Breast epithelium (tissue), 4 donors: ENCODE results near the gene OR2A2. TPM values are rescaled to one million over a fixed set of nuclear protein-coding genes. Genes with fewer than 3 reads are reported as not detected.

ENCODE experiments used
- DNase-seq, 2 donors: peaks; one replicate each; pipeline ENCODE4 v3.0.0-alpha.2; 2019; ENCODE audit warnings: low spot score in 2 of 2
- H3K27ac ChIP-seq, 2 donors: fragments of 200-600 bp; sonication (generic) in 1 of 2; one replicate each; pipeline ENCODE4 v1.5.1; 2016 to 2019; ENCODE audit warnings: mild to moderate bottlenecking in 1 of 2
- H3K27me3 ChIP-seq, 2 donors: fragments of 200-600 bp; sonication (generic) in 1 of 2; one replicate each; pipeline versions ENCODE4 v1.5.1 to v1.6.0; 2017 to 2019; ENCODE audit warnings: control low read depth in 1 of 2, mild to moderate bottlenecking in 1 of 2
- H3K36me3 ChIP-seq: fragments of 200-600 bp; one replicate; pipeline ENCODE4 v1.5.1; 2019
- H3K4me1 ChIP-seq, 2 donors: fragments of 200-600 bp; sonication (generic); one replicate each; pipeline ENCODE4 v1.5.1; 2016 to 2019; ENCODE audit warnings: control low read depth in 1 of 2
- H3K4me3 ChIP-seq, 3 donors: fragments of 200-600 bp; sonication (generic); 1 replicate in 2 of 3; 2 replicates in 1 of 3; pipeline ENCODE4 v1.5.1; 2016 to 2019; ENCODE audit warnings: mild to moderate bottlenecking in 3 of 3, moderate library complexity in 2 of 3
- H3K9me3 ChIP-seq, 2 donors: fragments of 200-600 bp; sonication (generic) in 1 of 2; one replicate each; pipeline ENCODE4 v1.5.1; 2016 to 2019; ENCODE audit warnings: control low read depth in 1 of 2
- POLR2A ChIP-seq: fragments of 450-650 bp; IDR thresholded peaks from one replicate; pipeline ENCODE4 v1.6.1; 2016; ENCODE audit warnings: antibody characterized with exemption, mild to moderate bottlenecking, moderate library complexity
- POLR2AphosphoS5 ChIP-seq, 3 donors: sonication (generic); formaldehyde crosslinking; IDR thresholded peaks; one replicate each; pipeline ENCODE4 v1.6.1; 2017; ENCODE audit warnings: antibody characterized with exemption in 3 of 3
- intact Hi-C: fragments of 100-400 bp; cut with DNase I; formaldehyde crosslinking; loops from one replicate; pipeline ENCODE4 v1.15.1; 2023; ENCODE audit warnings: low total_unique reads
- total RNA-seq, 3 donors: library from RNA; depleted of rRNA; stranded (reverse); fragments of >200 nt; gene quantifications; one replicate each; pipeline ENCODE4 v1.1.0, GENCODE V29; 2016
- TF ChIP-seq, protein P1 (sequence below), 3 donors: fragments of 450-650 bp; IDR thresholded peaks; one replicate each; pipeline ENCODE4 v1.5.1; 2016 to 2017; ENCODE audit warnings: antibody characterized with exemption in 3 of 3, mild to moderate bottlenecking in 3 of 3, moderate library complexity in 3 of 3

Gene OR2A2
- total RNA-seq, 3 donors from 2014 or later, result not detected

DNA sequence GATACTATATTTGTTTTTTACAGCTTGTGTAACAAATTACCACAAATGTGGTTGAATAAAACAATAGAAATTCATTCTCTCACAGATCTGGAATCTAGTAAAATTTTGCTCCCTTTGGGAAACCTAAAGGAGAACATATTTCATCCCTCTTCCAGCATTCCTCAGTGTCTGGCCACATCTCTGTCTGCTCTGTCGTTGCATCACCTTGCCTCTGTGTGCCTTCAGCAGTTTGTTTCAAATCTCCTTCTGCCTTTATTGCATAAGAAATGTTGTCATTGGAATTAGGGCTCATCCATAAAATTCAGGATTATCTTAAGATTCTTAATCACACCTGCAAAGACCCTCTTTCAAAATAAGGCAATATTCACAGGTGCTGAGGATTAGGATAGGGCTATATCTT lies 28.1 kb downstream of the OR2A2 start:
- no peak for DNase-seq

DNA sequence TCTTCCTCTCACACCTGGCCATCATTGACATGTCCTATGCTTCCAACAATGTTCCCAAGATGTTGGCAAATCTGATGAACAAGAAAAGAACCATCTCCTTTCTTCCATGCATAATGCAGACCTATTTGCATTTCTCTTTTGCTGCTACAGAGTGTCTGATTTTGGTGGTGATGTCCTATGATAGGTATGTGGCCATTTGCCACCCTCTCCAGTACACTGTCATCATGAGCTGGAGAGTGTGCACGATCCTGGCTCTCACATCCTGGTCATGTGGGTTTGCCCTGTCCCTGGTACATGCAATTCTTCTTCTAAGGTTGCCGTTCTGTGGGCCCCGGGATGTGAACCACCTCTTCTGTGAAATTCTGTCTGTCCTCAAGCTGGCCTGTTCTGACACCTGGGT lies 32.8 kb downstream of the OR2A2 start:
- H3K36me3 ChIP-seq, result no peaks in the 10 kb centered on the region
- intact Hi-C loops, result no loop called here
- no peak overlapping the region for H3K27ac ChIP-seq
- no peaks in the 10 kb centered on the region for H3K27me3 ChIP-seq
- H3K9me3 ChIP-seq, result peaks cover under 1 to 7% of the 10 kb centered on the region in 2 donors
- TF ChIP-seq, protein P1, sequence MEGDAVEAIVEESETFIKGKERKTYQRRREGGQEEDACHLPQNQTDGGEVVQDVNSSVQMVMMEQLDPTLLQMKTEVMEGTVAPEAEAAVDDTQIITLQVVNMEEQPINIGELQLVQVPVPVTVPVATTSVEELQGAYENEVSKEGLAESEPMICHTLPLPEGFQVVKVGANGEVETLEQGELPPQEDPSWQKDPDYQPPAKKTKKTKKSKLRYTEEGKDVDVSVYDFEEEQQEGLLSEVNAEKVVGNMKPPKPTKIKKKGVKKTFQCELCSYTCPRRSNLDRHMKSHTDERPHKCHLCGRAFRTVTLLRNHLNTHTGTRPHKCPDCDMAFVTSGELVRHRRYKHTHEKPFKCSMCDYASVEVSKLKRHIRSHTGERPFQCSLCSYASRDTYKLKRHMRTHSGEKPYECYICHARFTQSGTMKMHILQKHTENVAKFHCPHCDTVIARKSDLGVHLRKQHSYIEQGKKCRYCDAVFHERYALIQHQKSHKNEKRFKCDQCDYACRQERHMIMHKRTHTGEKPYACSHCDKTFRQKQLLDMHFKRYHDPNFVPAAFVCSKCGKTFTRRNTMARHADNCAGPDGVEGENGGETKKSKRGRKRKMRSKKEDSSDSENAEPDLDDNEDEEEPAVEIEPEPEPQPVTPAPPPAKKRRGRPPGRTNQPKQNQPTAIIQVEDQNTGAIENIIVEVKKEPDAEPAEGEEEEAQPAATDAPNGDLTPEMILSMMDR (IDR thresholded peaks at IDR 0.05), result no peak
- no peak for TF ChIP-seq POLR2A
- no peak for TF ChIP-seq POLR2AphosphoS5 (IDR thresholded peaks at IDR 0.05)
- H3K4me1 ChIP-seq, result no peaks in the 10 kb centered on the region
- H3K4me3 ChIP-seq, result no peak overlapping the region
- no peak for DNase-seq

More for the DNA sequence above, 28.1 kb downstream of the OR2A2 start:
- H3K27ac ChIP-seq, result no peak overlapping the region
- intact Hi-C loops, result no loop called here
- no peaks in the 10 kb centered on the region for H3K27me3 ChIP-seq
- H3K9me3 ChIP-seq, result no peaks in the 10 kb centered on the region
- H3K36me3 ChIP-seq, result no peaks in the 10 kb centered on the region
- no peak overlapping the region for H3K4me3 ChIP-seq
- no peak for TF ChIP-seq POLR2AphosphoS5 (IDR thresholded peaks at IDR 0.05)
- TF ChIP-seq, protein P1 (IDR thresholded peaks at IDR 0.05), result no peak
- no peak for TF ChIP-seq POLR2A
- H3K4me1 ChIP-seq, result no peaks in the 10 kb centered on the region

- no peak overlapping the region for H3K27ac ChIP-seq
- intact Hi-C loops, result no loop called here
- no peaks in the 10 kb centered on the region for H3K4me1 ChIP-seq
- H3K9me3 ChIP-seq, result peaks cover 18 to 21% of the 10 kb centered on the region in 2 donors
- no peak for DNase-seq
- H3K27me3 ChIP-seq, result no peaks in the 10 kb centered on the region
- TF ChIP-seq POLR2AphosphoS5 (IDR thresholded peaks at IDR 0.05), result no peak
- TF ChIP-seq, protein P1 (IDR thresholded peaks at IDR 0.05), result no peak
- TF ChIP-seq POLR2A, result no peak
- H3K36me3 ChIP-seq, result no peaks in the 10 kb centered on the region
- no peak overlapping the region for H3K4me3 ChIP-seq
These were observed 35.0 kb downstream of the OR2A2 start for GRCh38 chr7:144144426-144144825.

GRCh38 chr7:144148224-144148827 lies 38.9 kb downstream of the OR2A2 start:
- intact Hi-C loops, result no loop called here

DNA sequence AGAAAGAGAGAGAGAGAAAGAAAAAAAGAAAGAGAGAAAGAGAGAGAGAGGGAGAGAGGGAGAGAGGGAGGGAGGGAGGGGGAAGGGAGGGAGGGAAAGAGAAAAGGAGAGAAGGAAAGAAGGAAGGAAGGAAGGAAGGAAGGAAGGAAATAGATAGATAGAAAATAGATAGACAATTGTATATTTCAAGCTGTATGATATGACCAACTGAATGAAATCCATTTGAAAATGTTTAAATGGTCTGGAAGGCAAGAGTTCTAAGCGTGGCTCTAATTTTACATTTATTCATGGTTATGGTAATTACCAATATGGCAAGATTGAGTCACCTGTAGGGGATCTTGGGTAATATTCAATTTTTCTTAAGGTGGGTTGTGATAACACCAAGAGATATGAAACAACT lies 49.5 kb downstream of the OR2A2 start:
- Histone ChIP-seq H3K9me3 (no peaks in the 10 kb centered on the region), H3K36me3 (no peaks in the 10 kb centered on the region), H3K27ac (no peak overlapping the region), H3K27me3 (no peaks in the 10 kb centered on the region), H3K4me1 (no peaks in the 10 kb centered on the region), H3K4me3 (no peak overlapping the region)
- TF ChIP-seq POLR2A (no peak), POLR2AphosphoS5 (IDR thresholded peaks at IDR 0.05) (no peak)
- intact Hi-C loops, result no loop called here
- DNase-seq, result no peak

More at GRCh38 chr7:144148224-144148827, 38.9 kb downstream of the OR2A2 start:
- TF ChIP-seq, protein P1 (IDR thresholded peaks at IDR 0.05), result no peak
- no peak for TF ChIP-seq POLR2A
- TF ChIP-seq POLR2AphosphoS5 (IDR thresholded peaks at IDR 0.05), result no peak
- no peak for DNase-seq
- H3K4me3 ChIP-seq, result no peak overlapping the region
- no peak overlapping the region for H3K27ac ChIP-seq
- H3K4me1 ChIP-seq, result no peaks in the 10 kb centered on the region
- H3K9me3 ChIP-seq, result peaks cover 18 to 21% of the 10 kb centered on the region in 2 donors
- no peaks in the 10 kb centered on the region for H3K27me3 ChIP-seq
- H3K36me3 ChIP-seq, result no peaks in the 10 kb centered on the region

Other genes with a start within 250 kb of the OR2A2 start
- gene TCAF1, start 207.4 kb upstream of the OR2A2 start, total RNA-seq, result 10 to 100 TPM; 44.5 to 51.4 (median 49.8) TPM
- gene OR2F2, start 174.3 kb upstream of the OR2A2 start, total RNA-seq, result not detected
- gene OR2F1, start 154.7 kb upstream of the OR2A2 start, total RNA-seq, result under 1 TPM in 1 of 3 donors, not detected in 2; 0.15 TPM
- gene OR6B1, start 109.3 kb upstream of the OR2A2 start, total RNA-seq, result not detected
- gene OR2A5, start 60.6 kb upstream of the OR2A2 start, total RNA-seq, result not detected
- not detected for gene OR2A25, start 39.8 kb upstream of the OR2A2 start, total RNA-seq
- not detected for gene OR2A12, start 23.3 kb upstream of the OR2A2 start, total RNA-seq
- gene OR2A14, start 13.6 kb downstream of the OR2A2 start, total RNA-seq, result not detected
- 10 to 100 TPM in 1 of 3 donors, 1 to 10 TPM in 1, under 1 TPM in 1; 0.80 to 31.5 (median 8.8) TPM for gene CTAGE4, start 73.9 kb downstream of the OR2A2 start, total RNA-seq
- gene ARHGEF35, start 86.2 kb downstream of the OR2A2 start, total RNA-seq, result 10 to 100 TPM in 2 of 3 donors, 1 to 10 TPM in 1; 4.3 to 31.8 (median 15.4) TPM
- under 1 TPM; under 0.01 to 0.66 (median 0.15) TPM for gene OR2A42, start 130.0 kb downstream of the OR2A2 start, total RNA-seq
- 10 to 100 TPM in 2 of 3 donors, 1 to 10 TPM in 1; 4.2 to 59.0 (median 14.7) TPM for gene OR2A7, start 155.2 kb downstream of the OR2A2 start, total RNA-seq
- 1 to 10 TPM in 2 of 3 donors, under 1 TPM in 1; 0.48 to 4.3 (median 2.9) TPM for gene CTAGE8, start 159.7 kb downstream of the OR2A2 start, total RNA-seq
- under 1 TPM; 0.15 to 0.33 (median 0.32) TPM for gene OR2A1, start 202.8 kb downstream of the OR2A2 start, total RNA-seq
- 10 to 100 TPM in 2 of 3 donors, 1 to 10 TPM in 1; 5.9 to 71.7 (median 31.8) TPM for gene ARHGEF5, start 245.8 kb downstream of the OR2A2 start, total RNA-seq